ENCODE measurements around the gene TMEM150A. TPM values are rescaled to one million over a fixed set of nuclear protein-coding genes. Genes with fewer than 3 reads are reported as not detected.

Gene TMEM150A
- total RNA-seq, 1 donor from 2014 or later = 18.1 TPM

GRCh38 chr2:85558160-85558559 is 44.3 kb downstream of the TMEM150A start:
- H3K4me3 Mint-ChIP-seq (ENCODE audit: unreplicated experiment) = no peak overlapping the region
- peaks cover 9% of the 10 kb centered on the region for H3K4me1 Mint-ChIP-seq (ENCODE audit: low read depth, unreplicated experiment)
- peaks cover 10% of the 10 kb centered on the region for H3K27me3 Mint-ChIP-seq (ENCODE audit: unreplicated experiment)
- DNase-seq = no peak
- no peak for TF ChIP-seq CTCF (IDR thresholded peaks at IDR 0.05; ENCODE audit: partially characterized antibody, unreplicated experiment)
- H3K36me3 Mint-ChIP-seq (ENCODE audit: unreplicated experiment) = no peaks in the 10 kb centered on the region
- peaks cover 12% of the 10 kb centered on the region for H3K9me3 Mint-ChIP-seq (ENCODE audit: unreplicated experiment)
- H3K27ac Mint-ChIP-seq (ENCODE audit: unreplicated experiment) = peak overlapping the region; percentile 57

- H3K36me3 Mint-ChIP-seq (ENCODE audit: unreplicated experiment) = no peaks in the 10 kb centered on the region
- H3K27ac Mint-ChIP-seq (ENCODE audit: unreplicated experiment) = no peak overlapping the region
- DNase-seq = no peak
- peaks cover 10% of the 10 kb centered on the region for H3K27me3 Mint-ChIP-seq (ENCODE audit: unreplicated experiment)
- H3K4me3 Mint-ChIP-seq (ENCODE audit: unreplicated experiment) = no peak overlapping the region
- no peak for TF ChIP-seq CTCF (IDR thresholded peaks at IDR 0.05; ENCODE audit: partially characterized antibody, unreplicated experiment)
- H3K9me3 Mint-ChIP-seq (ENCODE audit: unreplicated experiment) = peaks cover 12% of the 10 kb centered on the region
- peaks cover 9% of the 10 kb centered on the region for H3K4me1 Mint-ChIP-seq (ENCODE audit: low read depth, unreplicated experiment)
Measured at GRCh38 chr2:85557130-85557529, 45.4 kb downstream of the TMEM150A start.

- Mint-ChIP-seq H3K27ac (ENCODE audit: unreplicated experiment) (no peak overlapping the region), H3K27me3 (ENCODE audit: unreplicated experiment) (peaks cover 1% of the 10 kb centered on the region), H3K36me3 (ENCODE audit: unreplicated experiment) (no peaks in the 10 kb centered on the region), H3K4me1 (ENCODE audit: low read depth, unreplicated experiment) (peaks cover 7% of the 10 kb centered on the region), H3K4me3 (ENCODE audit: unreplicated experiment) (no peak overlapping the region), H3K9me3 (ENCODE audit: unreplicated experiment) (peaks cover 3% of the 10 kb centered on the region)
- DNase-seq = no peak
- TF ChIP-seq CTCF (IDR thresholded peaks at IDR 0.05; ENCODE audit: partially characterized antibody, unreplicated experiment) = no peak
Measured at GRCh38 chr2:85554980-85555612, 47.4 kb downstream of the TMEM150A start.

- no peaks in the 10 kb centered on the region for H3K36me3 Mint-ChIP-seq (ENCODE audit: unreplicated experiment)
- no peak for DNase-seq
- no peaks in the 10 kb centered on the region for H3K27me3 Mint-ChIP-seq (ENCODE audit: unreplicated experiment)
- peaks cover 2% of the 10 kb centered on the region for H3K4me1 Mint-ChIP-seq (ENCODE audit: low read depth, unreplicated experiment)
- no peak for TF ChIP-seq CTCF (IDR thresholded peaks at IDR 0.05; ENCODE audit: partially characterized antibody, unreplicated experiment)
- H3K9me3 Mint-ChIP-seq (ENCODE audit: unreplicated experiment) = peaks cover 3% of the 10 kb centered on the region
- H3K27ac Mint-ChIP-seq (ENCODE audit: unreplicated experiment) = no peak overlapping the region
- no peak overlapping the region for H3K4me3 Mint-ChIP-seq (ENCODE audit: unreplicated experiment)
Measured at GRCh38 chr2:85553184-85553583, 49.3 kb downstream of the TMEM150A start.
